ENCODE data around the gene DHPS.

DNA sequence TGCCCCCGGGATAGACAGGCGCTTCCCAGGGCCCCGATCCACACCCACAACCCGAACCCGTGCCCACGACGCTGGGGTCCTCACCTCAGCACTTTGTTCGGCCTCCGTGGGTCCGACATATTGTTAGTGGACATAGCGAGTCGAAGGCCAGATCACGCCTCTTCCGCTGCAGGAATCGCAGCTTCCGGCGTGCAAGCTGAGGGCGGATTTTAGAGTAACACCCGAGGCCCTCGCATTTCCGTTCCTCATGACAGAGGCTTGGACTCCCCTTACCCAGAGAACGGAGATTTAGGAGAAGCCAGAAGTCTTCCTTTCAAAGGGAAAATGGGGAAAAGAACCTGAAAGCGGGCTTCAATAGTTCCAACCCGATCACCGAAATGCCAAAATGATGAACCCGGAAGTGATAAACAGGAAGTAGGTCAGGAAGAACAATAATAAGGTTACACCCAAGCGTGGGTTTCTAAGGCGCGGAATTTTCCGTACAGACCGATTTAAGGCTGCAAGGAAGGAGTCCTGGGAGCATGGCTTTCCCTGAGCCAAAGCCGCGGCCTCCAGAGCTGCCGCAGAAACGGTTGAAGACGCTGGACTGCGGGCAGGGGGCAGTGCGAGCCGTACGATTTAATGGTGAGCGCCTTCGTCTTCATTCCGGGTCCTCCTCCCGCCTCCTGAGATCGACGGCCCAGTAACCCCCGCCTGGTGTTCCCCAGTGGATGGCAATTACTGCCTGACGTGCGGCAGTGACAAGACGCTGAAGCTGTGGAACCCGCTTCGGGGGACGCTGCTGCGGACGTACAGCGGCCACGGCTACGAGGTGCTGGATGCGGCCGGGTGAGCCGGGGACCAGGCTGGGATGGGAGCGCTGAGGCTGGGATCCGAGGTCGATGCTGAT, 12.2 kb downstream of the DHPS start:
- TF ChIP-seq, protein P1, sequence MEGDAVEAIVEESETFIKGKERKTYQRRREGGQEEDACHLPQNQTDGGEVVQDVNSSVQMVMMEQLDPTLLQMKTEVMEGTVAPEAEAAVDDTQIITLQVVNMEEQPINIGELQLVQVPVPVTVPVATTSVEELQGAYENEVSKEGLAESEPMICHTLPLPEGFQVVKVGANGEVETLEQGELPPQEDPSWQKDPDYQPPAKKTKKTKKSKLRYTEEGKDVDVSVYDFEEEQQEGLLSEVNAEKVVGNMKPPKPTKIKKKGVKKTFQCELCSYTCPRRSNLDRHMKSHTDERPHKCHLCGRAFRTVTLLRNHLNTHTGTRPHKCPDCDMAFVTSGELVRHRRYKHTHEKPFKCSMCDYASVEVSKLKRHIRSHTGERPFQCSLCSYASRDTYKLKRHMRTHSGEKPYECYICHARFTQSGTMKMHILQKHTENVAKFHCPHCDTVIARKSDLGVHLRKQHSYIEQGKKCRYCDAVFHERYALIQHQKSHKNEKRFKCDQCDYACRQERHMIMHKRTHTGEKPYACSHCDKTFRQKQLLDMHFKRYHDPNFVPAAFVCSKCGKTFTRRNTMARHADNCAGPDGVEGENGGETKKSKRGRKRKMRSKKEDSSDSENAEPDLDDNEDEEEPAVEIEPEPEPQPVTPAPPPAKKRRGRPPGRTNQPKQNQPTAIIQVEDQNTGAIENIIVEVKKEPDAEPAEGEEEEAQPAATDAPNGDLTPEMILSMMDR (IDR thresholded peaks at IDR 0.05 in 8 of 11, conservative IDR thresholded peaks at IDR 0.05 in 3 of 11) = peak in 3 of 11 experiments; percentile 13 to 17 (median 15)
- TF ChIP-seq POLR2A (IDR thresholded peaks at IDR 0.05) (no peak), POLR2AphosphoS5 (IDR thresholded peaks at IDR 0.05) (peak; percentile 81 to 88 (median 84))
